HTR-8/SVneo (cell line): Measurements from ENCODE around the gene WAPL.
"Not testable (repeated sequence)": the region's sequence is repeated elsewhere in the genome, so short reads cannot be mapped to it uniquely, and the experiment has no call there.

Source experiments
- DNase-seq: peaks from one replicate; pipeline ENCODE4 v3.0.0; 2011; ENCODE audit warnings: low spot score, mixed read lengths; ENCODE audit not compliant: insufficient read length
- FAIRE-seq: peaks from 2 replicates; lab custom pipeline; 2011; peaks lifted over from hg19 to GRCh38; lab: Jason Lieb, UNC

WAPL gene

DNA sequence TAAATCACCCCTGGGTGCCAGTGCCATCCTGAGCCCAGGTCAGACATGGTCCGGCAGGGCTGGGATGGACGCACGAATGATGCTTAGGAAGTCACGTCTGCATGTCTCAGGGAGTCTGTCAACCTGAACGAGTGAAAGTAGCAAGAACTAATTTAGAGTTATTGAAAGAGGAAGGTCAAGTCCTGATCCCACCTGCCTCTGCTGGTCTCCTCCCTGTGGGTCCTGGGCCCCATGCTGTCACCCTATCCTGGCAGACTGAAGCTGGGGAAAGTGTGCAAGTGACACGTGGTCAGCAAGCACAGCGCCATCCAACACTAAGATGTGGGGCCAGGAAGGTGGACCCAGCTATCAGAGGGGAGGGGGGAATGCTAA lies 128.9 kb downstream of the WAPL start:
- DNase-seq (no peak), FAIRE-seq (no peak)

DNA sequence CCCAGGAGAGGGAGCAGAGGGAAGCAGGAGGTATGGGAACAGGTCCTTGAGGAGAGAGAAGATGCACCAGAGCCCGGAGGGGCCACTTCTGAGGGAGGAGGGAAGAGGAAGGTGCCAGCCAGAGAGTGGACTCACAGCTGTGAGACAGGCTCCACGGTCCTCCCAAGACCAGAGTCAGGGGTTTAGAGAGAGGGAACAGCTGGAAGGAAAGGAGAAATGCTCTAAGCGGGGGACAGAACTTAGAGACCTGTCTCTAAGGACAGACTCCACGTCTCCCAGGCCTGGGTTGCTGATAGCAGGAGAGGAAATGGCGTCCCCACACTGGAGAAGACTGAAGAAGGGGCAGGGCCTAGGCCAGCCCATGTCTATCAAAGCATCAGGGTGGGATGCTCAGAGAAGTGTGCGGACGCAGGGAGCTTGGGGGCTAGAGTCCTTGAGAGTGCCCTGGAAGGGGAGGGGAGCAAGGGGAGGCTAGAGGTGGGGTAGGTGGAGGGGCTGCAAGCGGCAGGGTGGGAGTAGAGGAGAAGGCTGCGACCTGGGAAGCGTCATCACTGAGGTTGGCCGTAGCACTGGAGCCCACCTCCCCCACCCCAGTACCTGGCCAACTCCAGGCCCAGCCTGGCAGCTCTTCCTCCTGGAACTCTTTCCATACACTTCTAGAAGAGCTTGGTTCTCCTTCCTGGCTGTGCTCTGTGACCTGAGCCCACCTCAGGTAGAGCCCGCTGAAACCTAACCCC lies 129.4 kb downstream of the WAPL start:
- no peak for FAIRE-seq

DNA sequence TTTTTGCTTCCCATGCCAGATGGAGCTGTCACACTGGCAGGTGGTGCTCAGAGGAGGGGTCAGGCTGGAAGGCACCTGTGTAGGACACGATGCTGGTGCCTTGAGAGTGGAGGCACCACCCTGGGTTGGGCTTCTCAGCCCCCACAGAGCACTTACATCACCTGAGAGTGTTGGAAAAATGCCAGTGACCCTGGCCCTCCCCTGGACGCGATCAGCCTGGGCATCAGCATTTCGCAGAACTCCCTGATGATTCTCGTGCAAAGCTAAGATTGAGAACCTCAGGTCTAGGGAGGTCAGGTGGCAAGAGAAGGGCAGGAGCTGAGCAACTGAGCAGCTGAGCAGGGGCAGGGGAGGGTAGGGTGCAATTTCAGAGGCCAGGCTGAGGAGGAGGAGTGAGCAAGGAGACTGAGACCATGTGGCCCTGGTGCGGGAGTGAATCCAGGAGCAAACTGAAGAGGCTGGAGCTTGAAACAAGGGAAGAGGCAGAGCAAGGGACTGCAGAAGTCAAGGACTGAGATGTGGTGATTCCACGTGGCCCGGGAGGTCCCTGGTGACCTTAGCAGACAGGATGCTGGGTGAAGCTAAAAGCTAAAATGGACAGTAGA lies 130.3 kb downstream of the WAPL start:
- no peak for DNase-seq
- FAIRE-seq, result no peak

More for the DNA sequence above, 129.4 kb downstream of the WAPL start:
- no peak for DNase-seq

DNA sequence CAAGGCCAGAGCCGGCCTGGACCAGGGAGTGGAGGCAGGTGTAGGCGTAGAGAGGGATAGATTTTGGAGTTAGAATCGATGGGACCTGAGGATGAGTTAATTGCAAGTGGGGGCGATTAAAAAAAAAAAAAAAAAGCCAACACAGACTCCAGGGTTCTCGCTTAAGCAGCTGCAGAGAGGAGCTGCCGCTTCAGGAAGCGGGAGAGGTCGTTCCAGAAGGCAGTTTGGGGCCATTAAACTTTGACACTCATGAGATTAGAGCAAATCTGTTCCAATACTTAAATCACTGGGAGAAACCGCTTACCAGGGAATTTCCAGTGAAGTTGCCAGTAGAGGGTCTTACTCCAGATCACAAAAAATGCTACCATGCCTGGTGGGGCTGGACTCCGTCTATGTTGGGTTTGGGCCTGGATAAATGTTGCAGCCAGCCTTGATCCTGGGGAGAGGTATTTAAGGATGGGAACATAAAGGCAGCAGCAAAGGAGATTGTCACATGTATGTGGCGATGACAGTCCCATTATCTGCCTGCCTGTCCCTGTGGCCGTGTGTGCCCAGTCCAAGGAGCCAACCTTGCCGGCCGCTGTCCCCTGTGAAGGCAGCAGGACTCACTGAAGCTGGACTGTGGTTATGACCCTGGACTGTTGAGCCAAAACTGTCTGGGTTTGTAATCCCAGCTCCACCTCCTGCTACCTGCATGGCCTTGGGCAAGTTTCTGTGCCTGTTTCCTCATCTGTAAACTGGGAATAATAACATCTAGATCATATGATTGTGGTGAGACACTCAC lies 131.1 kb downstream of the WAPL start:
- FAIRE-seq (no peak), DNase-seq (no peak)

DNA sequence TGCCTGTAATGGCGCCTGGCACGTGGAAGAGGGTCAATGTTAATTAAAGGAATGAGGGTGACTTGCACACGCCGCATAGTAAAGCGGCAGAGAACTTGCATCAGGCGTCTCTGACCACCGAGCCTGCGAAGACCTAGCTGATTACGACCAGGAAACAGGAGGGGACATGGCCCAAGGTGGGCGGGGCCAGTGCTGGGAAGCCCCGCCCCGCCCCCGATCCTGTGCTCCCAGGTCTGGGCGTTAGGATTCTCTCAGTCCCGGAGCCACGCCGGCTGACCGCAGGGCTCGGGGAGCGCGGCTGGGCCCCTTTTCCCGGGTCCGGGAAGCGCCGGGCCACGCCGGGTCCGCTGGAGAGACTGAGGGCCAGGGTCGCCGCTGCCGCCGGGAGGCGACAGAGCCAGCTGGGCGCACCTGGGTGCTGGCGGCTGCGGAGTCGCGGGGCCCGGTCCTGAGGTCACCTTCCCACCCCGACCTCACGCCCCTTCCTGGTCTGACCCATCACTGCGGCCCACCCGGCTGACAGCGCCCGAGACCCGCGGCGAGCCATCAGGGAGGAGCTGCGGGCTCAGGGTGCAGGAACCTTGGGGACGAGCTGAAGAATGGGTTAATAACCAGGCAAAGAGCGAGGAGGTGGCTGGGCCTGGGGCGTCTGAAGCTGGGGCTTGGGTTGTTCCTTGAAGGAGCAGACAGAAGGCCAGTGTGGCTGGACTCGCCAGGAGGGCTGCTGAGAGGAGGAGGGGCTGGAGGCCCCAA lies 132.0 kb downstream of the WAPL start:
- DNase-seq, result no peak
- no peak for FAIRE-seq

DNA sequence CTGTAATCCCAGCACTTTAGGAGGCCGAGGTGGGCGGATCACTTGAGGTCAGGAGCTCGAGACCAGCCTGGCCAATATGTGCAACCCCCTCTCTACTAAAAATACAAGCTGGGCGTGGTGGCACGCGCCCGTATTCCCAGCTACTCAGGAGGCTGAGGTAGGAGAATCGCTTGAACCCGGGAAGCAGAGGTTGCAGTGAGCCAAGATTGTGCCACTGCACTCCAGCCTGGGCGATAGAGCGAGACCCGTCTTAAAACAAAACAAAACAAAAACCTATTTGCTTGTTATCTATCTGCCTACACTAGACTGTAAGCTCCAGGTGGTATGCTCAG lies 132.5 kb downstream of the WAPL start:
- DNase-seq, FAIRE-seq: not testable (repeated sequence)

DNA sequence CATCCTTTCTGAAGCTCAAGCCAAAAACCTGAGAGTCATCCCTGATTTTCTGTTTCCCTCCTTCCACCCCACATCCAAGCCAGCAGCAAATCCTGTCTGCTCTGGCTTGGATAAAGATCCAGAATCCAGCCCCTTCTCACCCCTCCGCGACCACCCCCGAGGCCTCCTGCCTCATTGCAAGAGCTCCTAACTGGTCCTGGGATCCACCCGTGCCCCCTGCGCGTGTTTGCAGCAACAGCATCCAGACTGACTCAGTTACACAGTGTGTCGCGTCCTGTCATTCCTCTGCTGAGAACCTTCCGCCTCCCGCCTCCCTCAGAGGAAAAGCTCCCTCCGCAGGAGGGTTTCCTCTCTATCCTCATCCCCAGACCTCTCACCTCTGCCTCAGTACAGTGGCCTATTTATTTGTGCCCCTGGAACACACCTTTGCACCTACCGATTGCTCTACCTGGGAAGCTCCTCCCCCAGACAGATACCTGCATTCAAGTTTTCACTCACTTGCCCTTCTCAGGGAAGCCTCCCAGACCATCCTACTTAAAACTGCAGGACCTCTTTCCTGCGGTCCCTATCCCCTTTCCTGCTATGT lies 133.4 kb downstream of the WAPL start:
- FAIRE-seq (no peak), DNase-seq (no peak)

DNA sequence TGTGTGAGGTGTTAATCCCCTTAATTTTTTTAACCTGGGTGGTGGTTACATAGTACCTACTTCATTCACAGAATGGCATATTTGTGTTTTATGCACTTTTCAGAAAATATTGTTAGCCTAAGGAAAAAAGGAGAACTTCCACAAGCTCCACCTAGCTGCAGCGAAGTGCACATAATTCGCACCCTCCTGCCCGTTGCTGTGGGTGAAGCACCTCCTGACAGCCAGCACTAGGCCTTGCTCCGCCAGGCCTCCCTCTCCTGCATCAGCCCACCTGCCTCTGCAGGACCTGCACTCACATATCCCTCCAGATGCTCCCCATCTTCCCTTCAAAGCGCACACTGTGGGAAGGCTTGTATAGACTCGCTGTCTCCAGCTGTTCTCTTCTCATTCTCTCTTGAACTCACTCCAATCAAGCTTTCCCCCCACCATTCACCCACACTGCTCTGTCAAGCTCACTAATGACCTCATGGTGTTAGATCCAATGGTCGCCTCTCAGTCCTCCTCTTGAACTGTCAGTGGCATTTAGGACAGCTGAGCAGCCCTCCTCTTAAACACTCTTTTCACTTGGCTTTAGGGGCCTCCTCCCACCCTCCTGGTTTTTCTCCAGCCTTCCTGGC lies 134.3 kb downstream of the WAPL start:
- DNase-seq (no peak), FAIRE-seq (no peak)

DNA sequence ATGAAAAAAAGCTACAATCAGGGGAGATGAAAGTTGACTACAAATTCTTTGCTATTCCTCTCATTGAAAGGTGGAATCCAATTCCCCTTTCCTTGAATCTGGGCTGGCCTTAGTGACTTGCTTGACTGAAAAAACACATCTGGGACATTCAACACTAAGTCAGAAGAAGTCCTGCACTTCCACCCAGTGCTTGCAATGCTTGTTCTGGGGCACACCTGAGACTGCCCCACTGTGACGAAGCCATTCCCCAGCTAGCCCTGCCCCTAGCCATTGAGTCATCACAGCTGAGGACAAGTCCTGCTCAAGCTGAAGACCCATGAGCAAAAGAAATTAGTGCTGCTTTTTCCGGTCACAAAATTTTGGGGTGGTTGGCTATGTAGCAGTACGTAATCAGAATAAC lies 135.8 kb downstream of the WAPL start:
- FAIRE-seq (no peak), DNase-seq (no peak)
